ENCODE data around the gene ACTN4.

DNA sequence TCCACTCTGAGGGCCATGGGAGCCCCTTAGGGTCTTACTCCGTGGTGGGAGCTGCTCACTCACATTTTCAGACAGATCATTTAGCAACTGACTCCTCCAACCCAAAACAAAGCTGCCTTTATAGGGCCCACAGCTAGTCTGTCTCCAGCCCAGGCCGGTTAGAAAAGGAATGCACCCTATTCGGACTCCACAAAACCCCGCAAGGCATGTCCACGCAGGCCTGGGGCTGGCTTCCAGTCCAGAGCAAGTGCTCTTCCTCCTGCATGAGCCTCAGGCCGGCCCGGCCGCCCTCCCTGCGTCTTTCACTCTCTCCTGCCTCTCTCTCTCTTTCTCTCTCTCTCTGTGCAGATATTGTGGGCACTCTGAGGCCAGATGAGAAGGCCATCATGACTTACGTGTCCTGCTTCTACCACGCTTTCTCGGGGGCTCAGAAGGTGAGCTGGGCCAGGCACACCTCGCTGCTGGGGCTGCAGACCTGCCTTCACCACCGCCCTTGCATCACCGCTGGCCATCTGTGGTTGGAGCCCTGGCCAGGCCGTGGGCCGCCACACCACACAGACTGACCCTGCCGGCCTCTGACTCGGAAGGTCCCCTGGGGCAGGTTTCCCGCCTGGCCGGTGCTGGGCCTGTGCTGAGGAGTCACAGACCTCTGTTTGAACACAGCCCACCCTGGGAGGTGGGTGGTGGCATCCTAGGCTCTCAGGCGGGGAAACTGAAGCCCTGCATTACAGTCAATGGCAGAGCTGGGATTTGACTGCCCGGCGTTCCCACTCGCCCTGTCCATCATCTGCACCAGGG, 63.7 kb downstream of the ACTN4 start:
- TF ChIP-seq POLR2AphosphoS5 (IDR thresholded peaks at IDR 0.05; ENCODE audit: low read depth, low read length), result no peak
- no peak for TF ChIP-seq POLR2A (IDR thresholded peaks at IDR 0.05; ENCODE audit: low read depth, low read length)
- no peak for TF ChIP-seq TAF1 (IDR thresholded peaks at IDR 0.05; ENCODE audit: borderline replicate concordance, low read depth, low read length)

Measured in GM12892 (cell line).